ENCODE measurements around the gene AQP3. TPM values are rescaled to one million over a fixed set of nuclear protein-coding genes. Genes with fewer than 3 reads are reported as not detected.

The AQP3 gene
- total and polyA plus RNA-seq, 2 of the 13 experiments (the other 11 are each of a cell fraction or from before 2014, with no cell fraction given) = 1.4 to 5.5 TPM

GRCh38 chr9:33471361-33471760 lies 24.0 kb upstream of the AQP3 start:
- in situ Hi-C loops (cut with HindIII; ENCODE audit: extremely low pct_ligation_motif_present, low pct_unique_long_range_greater_than_20kb) = no loop called here
- peaks cover 27 to 48% of the 10 kb centered on the region in 2 experiments for H3K36me3 ChIP-seq (replicated peaks in 1 of 2; ENCODE audit: control insufficient read depth in 1 of 2, insufficient read depth in 2 of 2, low read length in 2 of 2)
- intact Hi-C loops (cut with micrococcal nuclease; ENCODE audit: unreplicated experiment) = no loop called here
- no peak overlapping the region for H3K4me3 ChIP-seq (replicated peaks in 1 of 3; ENCODE audit: insufficient read depth in 1 of 3, low read depth in 2 of 3, low read length in 3 of 3)
- peaks cover 18% of the 10 kb centered on the region for H3K79me2 ChIP-seq (ENCODE audit: insufficient read depth, low read length)
- no peak overlapping the region for H2AFZ ChIP-seq (ENCODE audit: low read length)
- no peak for FAIRE-seq
- POLR2A ChIA-PET = no interaction called here
- no peaks in the 10 kb centered on the region for H3K9me3 ChIP-seq (ENCODE audit: low read length)
- H3K4me2 ChIP-seq (ENCODE audit: low read depth, low read length) = no peak overlapping the region
- DNase-seq (ENCODE audit: low spot score) = no peak
- no peaks in the 10 kb centered on the region for H4K20me1 ChIP-seq (ENCODE audit: insufficient read depth, low read length)
- ATAC-seq = no peak
- no peak overlapping the region for H3K9ac ChIP-seq (ENCODE audit: insufficient read depth, low read depth, low read length)
- TF ChIP-seq MLLT10 (CRISPR knock-in tag; IDR thresholded peaks at IDR 0.05) (no peak), NR0B2 (CRISPR knock-in tag; IDR thresholded peaks at IDR 0.05) (no peak), TRIM24 (CRISPR knock-in tag; IDR thresholded peaks at IDR 0.05) (no peak), ZNF563 (CRISPR knock-in tag; IDR thresholded peaks at IDR 0.05) (no peak), MXD3 (CRISPR knock-in tag; IDR thresholded peaks at IDR 0.05) (no peak), ELK4 (CRISPR knock-in tag; IDR thresholded peaks at IDR 0.05; ENCODE audit: borderline replicate concordance) (no peak), SKI (IDR thresholded peaks at IDR 0.05; ENCODE audit: partially characterized antibody) (no peak), ZNF496 (CRISPR knock-in tag; IDR thresholded peaks at IDR 0.05; ENCODE audit: insufficient replicate concordance) (no peak), AKNA (CRISPR knock-in tag; IDR thresholded peaks at IDR 0.05; ENCODE audit: borderline replicate concordance) (no peak), SPEN (CRISPR knock-in tag; IDR thresholded peaks at IDR 0.05; ENCODE audit: low read depth) (no peak)
- BruUV-seq (replicated peaks) = no TSS peak
- no peaks in the 10 kb centered on the region; a peak in 1 of 5 replicates for H3K27me3 ChIP-seq (ENCODE audit: control insufficient read depth in 1 of 2, insufficient read depth in 2 of 2, low read length in 2 of 2)
- WGBS (ENCODE audit: low lambda C conversion rate) = 97% methylated on average over 2 of the region's 2 CpGs
- no peak overlapping the region for H3K27ac ChIP-seq (ENCODE audit: extremely low read length, insufficient read depth, low read length)
- H3K4me1 ChIP-seq (ENCODE audit: insufficient read depth, low read length) = peaks cover 25% of the 10 kb centered on the region
- CTCF ChIA-PET (ENCODE audit: low intra/inter-chr PET ratio, low total read pairs) = no interaction called here

All from HepG2 (cell line).